HG03442 (cell line): ENCODE measurements around the gene ADAM22.

Experiments
- ATAC-seq: cut with Tn5 transposase; IDR thresholded peaks from one replicate; pipeline ENCODE4 v1.9.1; 2021; ENCODE audit warnings: mild to moderate bottlenecking, moderate library complexity; ENCODE audit not compliant: unreplicated experiment

The ADAM22 gene

DNA sequence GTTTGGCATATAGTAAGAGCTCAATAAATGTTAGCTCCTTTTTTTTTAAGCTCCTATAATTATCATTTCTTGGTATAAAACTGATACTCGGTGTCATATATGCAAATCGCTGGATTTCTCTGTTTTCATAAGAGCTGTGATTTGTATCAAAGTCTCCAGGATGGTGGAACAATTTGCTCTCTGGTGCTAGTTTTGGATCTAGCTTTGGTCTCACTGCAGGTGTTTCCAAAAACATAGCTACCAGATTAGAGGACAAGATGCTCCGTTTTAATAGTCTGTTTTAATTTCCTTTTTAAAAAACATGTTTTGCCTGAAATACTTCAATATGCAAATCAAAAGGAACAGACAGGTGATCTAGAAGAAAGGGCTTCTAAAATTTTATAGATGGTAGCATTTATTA lies 25.3 kb downstream of the ADAM22 start:
- ATAC-seq = no peak

DNA sequence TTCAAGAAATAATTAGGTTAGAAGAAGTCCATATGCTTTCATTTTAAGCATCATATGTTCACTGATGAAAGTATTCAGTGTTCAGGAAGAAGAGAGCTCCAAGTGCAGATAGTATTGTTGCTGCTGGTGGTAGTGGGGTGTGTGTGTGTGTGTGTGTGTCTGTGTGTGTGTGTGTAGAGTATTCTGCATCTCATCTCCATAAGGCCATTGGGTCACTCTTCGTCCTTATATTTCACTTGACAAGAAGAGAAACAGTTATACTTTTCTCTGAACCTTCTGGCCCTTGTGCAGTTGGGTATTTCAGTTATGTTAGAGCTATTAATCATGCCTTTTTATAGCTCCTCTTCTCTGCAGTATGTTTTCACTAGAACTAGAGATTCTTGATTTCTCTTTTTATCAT lies 26.2 kb downstream of the ADAM22 start:
- ATAC-seq = no peak

- ATAC-seq = no peak
Measured at GRCh38 chr7:87961754-87962153, 27.7 kb downstream of the ADAM22 start.

GRCh38 chr7:87966271-87966670 lies 32.2 kb downstream of the ADAM22 start:
- no peak for ATAC-seq

DNA sequence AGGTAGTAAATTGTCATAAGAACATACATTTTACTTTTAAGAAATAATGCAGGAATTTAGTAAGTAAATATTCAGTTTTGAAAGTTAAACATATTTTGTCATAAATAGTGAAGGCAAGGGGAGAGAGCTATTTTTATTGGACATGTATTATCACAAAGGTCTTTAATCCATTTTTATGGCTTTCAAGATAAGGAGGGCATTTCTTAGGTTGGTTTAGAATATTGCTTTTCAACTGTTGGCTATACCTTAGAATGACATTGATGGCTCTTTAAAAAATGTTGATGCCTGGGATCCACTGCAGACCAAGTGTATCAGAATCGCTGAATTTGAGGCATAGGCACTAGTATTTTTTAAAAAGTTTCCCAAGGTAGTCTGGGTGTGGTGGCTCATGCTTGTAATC lies 34.0 kb downstream of the ADAM22 start:
- ATAC-seq = no peak

- no peak for ATAC-seq
Measured at GRCh38 chr7:87982116-87982515, 48.1 kb downstream of the ADAM22 start.

DNA sequence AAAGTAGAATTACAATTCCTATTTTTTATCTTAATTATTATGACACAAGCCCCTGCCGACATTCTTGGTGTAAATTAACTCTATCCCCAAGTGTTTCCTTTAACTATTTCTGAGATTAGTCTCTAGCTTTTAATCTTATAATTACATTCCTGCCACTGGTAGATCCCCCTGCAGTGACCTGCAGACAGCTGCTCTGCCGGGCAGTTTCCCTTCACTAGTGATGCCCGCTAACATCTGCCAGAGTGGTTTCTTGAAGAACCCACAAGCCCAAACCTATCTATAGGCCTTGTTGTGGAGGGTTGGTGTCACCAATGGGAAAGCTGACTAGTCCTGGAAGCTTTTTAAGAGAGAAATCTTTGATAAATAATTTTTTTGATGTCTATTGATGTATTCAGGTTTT lies 50.0 kb downstream of the ADAM22 start:
- ATAC-seq = no peak

GRCh38 chr7:87993269-87993668 lies 59.2 kb downstream of the ADAM22 start:
- no peak for ATAC-seq

- no peak for ATAC-seq
Measured at GRCh38 chr7:87999261-87999660, 65.2 kb downstream of the ADAM22 start.

DNA sequence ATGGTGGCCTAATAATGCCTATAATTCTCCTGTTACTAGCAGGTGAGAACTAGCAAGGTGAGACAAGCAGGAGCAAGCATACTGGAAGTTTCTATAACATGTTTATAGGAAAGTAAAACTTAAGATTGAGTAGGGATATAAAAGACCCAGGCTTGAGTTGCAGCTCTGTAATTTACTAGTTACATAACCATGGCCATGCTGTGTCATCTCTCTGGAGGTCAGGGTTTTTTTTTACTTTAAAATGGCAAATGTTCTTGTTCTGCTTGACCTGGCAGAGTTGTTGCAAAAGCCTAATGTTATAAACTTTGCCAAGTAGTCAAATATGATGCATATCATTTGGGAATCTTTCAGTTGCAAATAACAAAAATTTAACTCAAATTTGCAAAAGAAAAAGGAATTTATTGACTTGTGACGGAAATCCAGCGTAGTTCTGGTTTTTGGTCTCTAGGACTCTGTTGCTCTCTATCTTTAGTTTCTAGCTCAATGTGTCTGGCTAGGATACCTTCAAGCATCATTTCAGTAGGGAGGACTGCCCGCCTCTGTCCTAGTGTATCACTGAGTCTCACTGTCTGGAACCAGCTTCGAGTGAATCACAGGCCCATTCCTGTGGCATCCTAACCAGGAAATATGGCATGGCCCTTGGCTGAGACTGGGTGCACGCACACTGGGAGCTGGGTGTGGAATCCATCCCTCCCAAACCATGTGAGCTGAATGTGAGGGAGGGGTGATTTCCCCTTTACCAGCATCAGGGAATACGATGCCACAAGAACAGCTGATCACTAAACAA lies 67.9 kb downstream of the ADAM22 start:
- ATAC-seq = no peak

DNA sequence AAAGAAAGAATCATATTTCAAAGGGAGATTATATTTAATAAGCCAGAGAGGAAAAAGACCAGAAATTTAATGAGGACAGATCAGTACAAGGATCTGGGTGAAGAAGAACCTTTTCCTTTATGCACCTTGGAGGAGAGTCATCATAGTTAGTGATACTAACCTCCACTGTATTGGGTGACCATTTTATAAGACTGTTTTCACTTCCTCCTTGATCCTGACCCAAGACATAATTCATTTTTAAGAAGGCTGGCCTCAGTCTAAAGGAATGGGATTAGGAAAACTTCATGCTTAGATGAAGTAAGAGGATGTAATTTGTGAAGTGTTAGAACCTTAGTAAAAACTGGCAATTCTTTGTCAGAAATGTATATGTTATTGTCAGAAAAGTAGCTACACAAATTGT lies 68.6 kb downstream of the ADAM22 start:
- no peak for ATAC-seq

DNA sequence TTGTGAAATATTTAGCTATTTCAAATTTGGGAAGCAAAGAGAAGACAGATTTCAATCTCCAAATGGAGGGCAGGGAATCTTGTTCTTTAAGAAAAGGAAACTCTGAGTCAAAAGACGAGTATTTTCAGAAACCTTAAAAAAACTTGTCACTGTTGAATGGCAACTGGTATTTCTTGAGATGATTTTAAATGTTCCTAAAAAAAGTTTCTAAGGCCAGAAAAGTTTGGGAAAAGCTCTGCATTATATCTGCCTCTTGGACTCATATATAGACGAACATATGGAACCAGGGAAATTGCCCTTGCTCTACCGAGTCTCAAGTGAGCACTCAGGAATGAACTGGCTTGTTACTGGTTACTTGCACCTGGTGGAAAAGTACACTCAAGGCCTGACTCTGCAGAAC lies 69.5 kb downstream of the ADAM22 start:
- ATAC-seq = no peak

GRCh38 chr7:88005191-88005590 lies 71.1 kb downstream of the ADAM22 start:
- no peak for ATAC-seq

DNA sequence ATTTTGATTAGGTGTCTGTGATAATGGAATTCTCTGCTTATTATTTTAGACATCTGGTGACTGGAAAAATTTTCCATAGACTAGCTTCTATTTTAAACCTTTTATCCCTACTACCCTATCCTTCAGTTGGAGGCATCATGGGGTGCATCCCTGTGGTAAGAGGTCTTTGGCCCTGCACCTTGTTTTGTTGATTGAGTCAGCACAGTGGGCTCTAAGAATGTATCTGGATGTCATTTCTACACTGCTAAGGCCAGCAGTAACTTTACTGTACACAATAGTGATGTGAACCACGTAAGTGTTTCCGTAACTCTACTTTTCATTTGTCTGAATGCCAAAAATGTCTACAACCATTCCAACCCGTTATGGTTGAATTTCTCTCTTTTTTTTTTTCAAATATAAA lies 75.6 kb downstream of the ADAM22 start:
- no peak for ATAC-seq

DNA sequence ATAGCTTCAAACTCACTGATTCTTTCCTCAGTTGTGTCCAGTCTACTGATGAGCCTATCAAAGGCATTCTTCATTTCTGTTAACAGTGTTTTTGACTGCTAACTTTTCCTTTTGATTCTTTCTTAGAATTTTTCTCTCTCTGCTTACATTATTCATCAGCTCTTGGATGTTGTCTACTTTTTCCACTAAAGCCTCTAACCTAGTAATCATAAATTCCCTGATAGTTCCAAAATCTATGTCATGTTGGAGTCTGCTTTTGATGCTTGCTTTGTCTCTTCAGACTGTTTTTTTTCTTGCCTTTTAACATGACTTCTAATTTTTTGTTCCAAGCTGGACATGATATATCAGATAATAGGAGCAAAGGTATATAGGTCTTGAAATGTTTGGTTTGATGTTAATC lies 78.0 kb downstream of the ADAM22 start:
- ATAC-seq = no peak

- no peak for ATAC-seq
Measured at GRCh38 chr7:88013981-88014380, 79.9 kb downstream of the ADAM22 start.

DNA sequence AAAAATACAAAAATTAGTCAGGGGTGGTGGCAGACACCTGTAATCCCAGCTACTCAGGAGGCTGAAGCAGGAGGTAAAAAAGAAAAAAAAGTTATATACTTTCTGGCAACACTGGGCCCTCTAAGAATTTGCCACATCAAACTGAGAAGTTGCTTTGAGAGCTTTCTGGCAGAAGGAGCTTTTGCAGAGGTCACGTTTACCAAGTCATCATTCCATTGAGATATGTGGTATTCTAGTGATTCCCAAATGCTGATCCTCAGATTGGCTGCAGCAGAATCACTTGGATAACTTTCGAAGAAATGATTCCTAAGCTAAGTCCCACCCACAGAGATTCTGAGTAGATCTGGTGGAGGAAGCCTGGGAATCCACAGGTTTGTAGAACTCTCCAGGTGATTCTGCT lies 80.5 kb downstream of the ADAM22 start:
- ATAC-seq = no peak

GRCh38 chr7:88015309-88015708 lies 81.3 kb downstream of the ADAM22 start:
- no peak for ATAC-seq

DNA sequence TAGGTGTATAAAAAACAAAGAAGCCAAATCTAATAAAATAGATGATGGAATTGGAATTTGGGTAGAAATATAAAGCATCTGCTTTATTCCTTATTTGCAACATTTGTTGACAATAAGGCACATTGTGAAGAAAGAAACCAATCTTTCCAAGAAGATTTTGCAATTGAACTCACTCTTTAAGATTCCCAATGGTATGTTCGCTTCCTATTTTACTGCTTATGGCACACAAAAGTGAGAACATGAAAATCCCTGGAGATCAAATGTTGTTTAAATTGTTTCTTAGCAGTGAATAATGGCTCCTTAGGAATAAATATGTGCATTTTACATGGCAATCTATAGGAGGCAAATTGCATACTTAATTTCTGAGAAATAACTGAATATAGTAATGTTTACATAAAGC lies 84.5 kb downstream of the ADAM22 start:
- ATAC-seq = no peak

DNA sequence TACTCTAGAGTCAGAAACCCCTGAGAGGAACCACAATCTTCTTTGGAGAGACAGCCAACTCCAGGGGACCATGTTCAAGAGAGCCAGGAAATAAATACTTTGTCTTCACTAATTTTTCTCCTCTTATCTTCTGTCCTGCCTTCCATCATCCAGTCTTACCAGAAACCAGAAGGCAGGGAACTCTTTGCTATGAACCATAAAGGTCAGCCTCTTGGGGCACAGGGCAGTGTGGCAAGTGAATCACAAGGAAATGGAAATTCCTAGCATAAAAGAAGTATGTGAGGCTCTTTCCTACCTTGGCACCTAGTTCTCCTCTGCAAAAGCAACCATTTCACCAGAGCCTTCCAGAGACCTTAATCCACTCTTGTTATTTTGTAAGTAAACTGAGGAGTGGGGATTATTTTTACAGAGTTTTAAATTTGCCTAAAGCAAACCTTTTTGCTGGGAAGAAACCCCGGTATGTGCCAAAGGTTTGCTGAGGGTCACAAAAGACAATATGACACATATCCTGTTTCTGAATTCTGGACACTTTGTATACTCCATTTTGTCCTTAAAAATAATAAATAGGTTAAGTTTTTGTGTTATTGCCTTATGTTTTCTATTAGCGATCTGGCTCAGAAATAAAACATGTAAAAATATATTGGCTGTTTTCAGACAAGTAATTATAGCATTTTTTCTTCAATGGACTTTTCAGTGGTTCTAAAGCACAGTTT lies 87.1 kb downstream of the ADAM22 start:
- ATAC-seq = no peak

DNA sequence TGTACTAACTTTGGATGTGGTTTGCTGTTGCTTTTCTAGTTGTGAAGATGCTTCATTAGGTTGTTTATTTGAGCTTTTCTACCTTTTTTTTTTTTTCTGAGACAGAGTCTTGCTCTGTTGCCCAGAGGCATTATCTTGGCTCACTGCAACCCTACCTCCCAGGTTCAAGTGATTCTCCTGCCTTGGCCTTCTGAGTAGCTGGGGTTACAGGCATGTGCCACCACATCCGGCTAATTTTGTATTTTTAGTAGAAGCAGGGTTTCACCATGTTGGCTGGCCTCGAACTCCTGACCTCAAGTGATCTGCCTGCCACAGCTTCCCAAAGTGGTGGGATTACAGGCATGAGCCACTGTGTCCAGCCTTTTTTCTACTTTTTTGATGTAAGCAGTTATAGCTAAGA lies 93.7 kb downstream of the ADAM22 start:
- no peak for ATAC-seq

GRCh38 chr7:88034083-88034695 lies 100.1 kb downstream of the ADAM22 start:
- ATAC-seq = no peak
